GM12864 (cell line): ENCODE measurements around the gene CCDC50.

Source experiments
- DNase-seq: peaks from one replicate; pipeline ENCODE4 v3.0.0-alpha.2; 2011; ENCODE audit warnings: low read depth
- H3K4me3 ChIP-seq: 2 replicates; pipeline ENCODE4 v1.5.1; 2011; ENCODE audit warnings: mild to moderate bottlenecking, low read depth, low read length, control low read depth
- TF ChIP-seq, protein P1 (sequence below): IDR thresholded peaks from 2 replicates; pipeline ENCODE4 v1.5.1; 2011; ENCODE audit warnings: low read depth, mild to moderate bottlenecking, moderate library complexity, low read length, control low read depth, inconsistent platforms; ENCODE audit errors: missing control alignments

Gene CCDC50

DNA sequence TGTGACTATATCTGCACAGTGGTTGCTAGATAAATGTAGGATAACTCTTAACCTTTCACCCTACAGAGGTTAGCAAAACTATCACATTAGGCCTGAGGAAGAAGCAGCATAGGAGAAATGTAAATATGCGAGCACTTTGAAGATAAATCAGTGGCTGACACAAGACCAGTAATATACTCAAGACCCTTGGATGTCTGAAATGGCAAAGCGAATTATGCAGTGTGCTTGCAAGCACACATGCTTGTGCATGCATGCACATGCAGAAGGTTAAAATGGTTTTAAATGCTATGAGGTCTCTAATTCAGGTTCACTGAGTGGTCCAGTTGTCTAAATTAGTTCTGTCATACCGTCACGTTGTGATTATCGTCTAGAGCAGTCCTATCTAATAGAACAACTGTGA, 14.7 kb downstream of the CCDC50 start:
- TF ChIP-seq, protein P1, sequence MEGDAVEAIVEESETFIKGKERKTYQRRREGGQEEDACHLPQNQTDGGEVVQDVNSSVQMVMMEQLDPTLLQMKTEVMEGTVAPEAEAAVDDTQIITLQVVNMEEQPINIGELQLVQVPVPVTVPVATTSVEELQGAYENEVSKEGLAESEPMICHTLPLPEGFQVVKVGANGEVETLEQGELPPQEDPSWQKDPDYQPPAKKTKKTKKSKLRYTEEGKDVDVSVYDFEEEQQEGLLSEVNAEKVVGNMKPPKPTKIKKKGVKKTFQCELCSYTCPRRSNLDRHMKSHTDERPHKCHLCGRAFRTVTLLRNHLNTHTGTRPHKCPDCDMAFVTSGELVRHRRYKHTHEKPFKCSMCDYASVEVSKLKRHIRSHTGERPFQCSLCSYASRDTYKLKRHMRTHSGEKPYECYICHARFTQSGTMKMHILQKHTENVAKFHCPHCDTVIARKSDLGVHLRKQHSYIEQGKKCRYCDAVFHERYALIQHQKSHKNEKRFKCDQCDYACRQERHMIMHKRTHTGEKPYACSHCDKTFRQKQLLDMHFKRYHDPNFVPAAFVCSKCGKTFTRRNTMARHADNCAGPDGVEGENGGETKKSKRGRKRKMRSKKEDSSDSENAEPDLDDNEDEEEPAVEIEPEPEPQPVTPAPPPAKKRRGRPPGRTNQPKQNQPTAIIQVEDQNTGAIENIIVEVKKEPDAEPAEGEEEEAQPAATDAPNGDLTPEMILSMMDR: no peak
- no peak for DNase-seq
- H3K4me3 ChIP-seq: no peak overlapping the region

DNA sequence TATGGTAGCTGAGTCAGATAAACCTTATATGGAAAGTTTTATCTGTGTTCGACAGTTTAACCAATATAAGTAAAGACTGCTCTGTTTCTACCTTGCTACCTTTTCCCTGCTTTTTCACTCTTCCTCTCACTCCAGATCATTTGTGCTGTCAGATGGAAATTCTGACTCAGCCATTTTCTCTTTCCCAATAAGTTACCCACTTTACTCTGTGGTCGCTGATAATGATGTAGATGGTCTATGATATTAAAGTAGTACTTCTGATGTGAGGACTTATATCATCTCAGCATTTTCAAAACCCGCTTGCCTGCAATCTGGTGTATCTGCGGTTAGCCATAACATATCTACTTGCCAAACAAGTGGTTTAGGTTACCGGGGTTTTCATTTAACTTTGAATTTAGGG, 16.1 kb downstream of the CCDC50 start:
- DNase-seq: no peak
- no peak overlapping the region for H3K4me3 ChIP-seq
- TF ChIP-seq, protein P1: no peak

GRCh38 chr3:191347228-191347627, 18.0 kb downstream of the CCDC50 start:
- DNase-seq: no peak
- H3K4me3 ChIP-seq: no peak overlapping the region
- TF ChIP-seq, protein P1: no peak

- TF ChIP-seq, protein P1: no peak
- DNase-seq: no peak
- H3K4me3 ChIP-seq: no peak overlapping the region
These were observed 18.9 kb downstream of the CCDC50 start for GRCh38 chr3:191348098-191348497.

- TF ChIP-seq, protein P1: no peak
- H3K4me3 ChIP-seq: no peak overlapping the region
- no peak for DNase-seq
These were observed 21.3 kb downstream of the CCDC50 start for GRCh38 chr3:191350396-191351090.

DNA sequence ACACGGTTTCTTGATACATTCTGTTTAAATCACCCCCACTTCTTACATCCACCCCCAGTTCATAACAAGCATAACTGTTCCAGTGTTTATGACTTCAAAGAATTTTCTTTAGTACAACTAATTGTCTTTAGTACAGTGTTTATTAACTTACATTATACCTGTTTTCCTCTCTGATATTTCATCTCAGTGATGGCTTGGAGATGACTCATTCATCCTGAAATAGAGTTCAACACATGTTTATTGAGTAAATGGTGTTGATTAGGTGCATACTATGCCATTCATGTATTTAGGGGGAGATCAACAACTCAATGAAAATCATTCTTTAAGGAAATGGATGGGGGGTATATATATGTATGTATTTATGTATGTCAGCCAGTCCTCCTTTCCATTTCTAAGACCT, 22.8 kb downstream of the CCDC50 start:
- DNase-seq: no peak
- TF ChIP-seq, protein P1: no peak
- H3K4me3 ChIP-seq: no peak overlapping the region
